ENCODE results near the gene SAMD4B. TPM values are rescaled to one million over a fixed set of nuclear protein-coding genes. Genes with fewer than 3 reads are reported as not detected.
A peak's percentile ranks its signal among the peaks of the same experiment; 100 is the strongest.

Gene SAMD4B
- total RNA-seq, 1 experiment from 2014 or later = 49.7 TPM

GRCh38 chr19:39390451-39390750 lies 48.2 kb downstream of the SAMD4B start:
- Histone ChIP-seq H3K27ac (peak overlapping the region; percentile 98), H3K36me3 (peaks cover 70% of the 10 kb centered on the region), H3K4me3 (peak overlapping the region; percentile 89), H3K4me1 (replicated peaks) (peaks cover 12% of the 10 kb centered on the region), H3K27me3 (replicated peaks) (no peaks in the 10 kb centered on the region), H3K9me3 (replicated peaks) (no peaks in the 10 kb centered on the region)
- no peak for DNase-seq (ENCODE audit: low read depth in 1 of 2, low spot score in 2 of 2)

- Histone ChIP-seq H3K27me3 (replicated peaks) (no peaks in the 10 kb centered on the region), H3K4me1 (replicated peaks) (peaks cover 12% of the 10 kb centered on the region), H3K36me3 (peaks cover 71% of the 10 kb centered on the region), H3K4me3 (peak within 1 kb of the TSS; percentile 89), H3K9me3 (replicated peaks) (no peaks in the 10 kb centered on the region), H3K27ac (peak within 1 kb of the TSS; percentile 98)
- DNase-seq (ENCODE audit: low read depth in 1 of 2, low spot score in 2 of 2) = peak; percentile 99
These were observed 48.7 kb downstream of the SAMD4B start, which contains the start of the genes MED29 and PAF1 for GRCh38 chr19:39390751-39391437. MED29 (plus strand) TSS chr19:39391378; CDS start chr19:39391423, 45 bp downstream. PAF1 (minus strand) TSS chr19:39391106; CDS start chr19:39390864, 242 bp downstream.

GRCh38 chr19:39397360-39398296 lies 55.4 kb downstream of the SAMD4B start:
- 0 out of 2 replicates have a peak overlapping the region, but pooled peaks have one; percentile 4 for H3K27ac ChIP-seq
- peak; percentile 82 to 87 for DNase-seq (ENCODE audit: low read depth in 1 of 2, low spot score in 2 of 2)
- H3K36me3 ChIP-seq = peaks cover 47% of the 10 kb centered on the region
- peaks cover 31% of the 10 kb centered on the region for H3K4me1 ChIP-seq (replicated peaks)
- no peak overlapping the region for H3K4me3 ChIP-seq
- H3K27me3 ChIP-seq (replicated peaks) = no peaks in the 10 kb centered on the region
- H3K9me3 ChIP-seq (replicated peaks) = no peaks in the 10 kb centered on the region

GRCh38 chr19:39398297-39398864 lies 56.2 kb downstream of the SAMD4B start:
- Histone ChIP-seq H3K27me3 (replicated peaks) (no peaks in the 10 kb centered on the region), H3K4me1 (replicated peaks) (peaks cover 38% of the 10 kb centered on the region), H3K27ac (no peak overlapping the region), H3K36me3 (peaks cover 44% of the 10 kb centered on the region), H3K9me3 (replicated peaks) (no peaks in the 10 kb centered on the region), H3K4me3 (no peak overlapping the region)
- DNase-seq (ENCODE audit: low read depth in 1 of 2, low spot score in 2 of 2) = no peak

- Histone ChIP-seq H3K9me3 (replicated peaks) (no peaks in the 10 kb centered on the region), H3K4me1 (replicated peaks) (peaks cover 48% of the 10 kb centered on the region), H3K27me3 (replicated peaks) (no peaks in the 10 kb centered on the region), H3K36me3 (peaks cover 35% of the 10 kb centered on the region), H3K4me3 (no peak overlapping the region), H3K27ac (no peak overlapping the region)
- DNase-seq (ENCODE audit: low read depth in 1 of 2, low spot score in 2 of 2) = no peak
These were observed 57.4 kb downstream of the SAMD4B start for GRCh38 chr19:39399668-39400050.

- Histone ChIP-seq H3K4me1 (replicated peaks) (peaks cover 48% of the 10 kb centered on the region), H3K27me3 (replicated peaks) (no peaks in the 10 kb centered on the region), H3K4me3 (no peak overlapping the region), H3K27ac (no peak overlapping the region), H3K9me3 (replicated peaks) (no peaks in the 10 kb centered on the region), H3K36me3 (peaks cover 32% of the 10 kb centered on the region)
- DNase-seq (ENCODE audit: low read depth in 1 of 2, low spot score in 2 of 2) = no peak
These were observed 57.8 kb downstream of the SAMD4B start for GRCh38 chr19:39400061-39400460.

GRCh38 chr19:39401070-39401548 lies 58.9 kb downstream of the SAMD4B start:
- Histone ChIP-seq H3K36me3 (peaks cover 22% of the 10 kb centered on the region), H3K9me3 (replicated peaks) (no peaks in the 10 kb centered on the region), H3K27me3 (replicated peaks) (no peaks in the 10 kb centered on the region), H3K27ac (no peak overlapping the region), H3K4me1 (replicated peaks) (peaks cover 48% of the 10 kb centered on the region), H3K4me3 (no peak overlapping the region)
- no peak for DNase-seq (ENCODE audit: low read depth in 1 of 2, low spot score in 2 of 2)

GRCh38 chr19:39401549-39402345 lies 59.5 kb downstream of the SAMD4B start:
- Histone ChIP-seq H3K36me3 (peaks cover 19% of the 10 kb centered on the region), H3K27ac (peak overlapping the region; percentile 96; the same call in 1 of the 2 replicates), H3K27me3 (replicated peaks) (no peaks in the 10 kb centered on the region), H3K9me3 (replicated peaks) (no peaks in the 10 kb centered on the region), H3K4me1 (replicated peaks) (peaks cover 51% of the 10 kb centered on the region), H3K4me3 (no peak overlapping the region; the same call in 1 of the 2 replicates)
- peak in 1 of 2 experiments; percentile 47 for DNase-seq (ENCODE audit: low read depth in 1 of 2, low spot score in 2 of 2)

GRCh38 chr19:39402346-39403300 lies 60.4 kb downstream of the SAMD4B start:
- Histone ChIP-seq H3K4me3 (peak overlapping the region; percentile 35), H3K36me3 (peaks cover 17% of the 10 kb centered on the region; the same call in 1 of the 2 replicates), H3K4me1 (replicated peaks) (peaks cover 49% of the 10 kb centered on the region), H3K27ac (peak overlapping the region; percentile 96), H3K27me3 (replicated peaks) (no peaks in the 10 kb centered on the region), H3K9me3 (replicated peaks) (no peaks in the 10 kb centered on the region)
- peak; percentile 84 to 93 for DNase-seq (ENCODE audit: low read depth in 1 of 2, low spot score in 2 of 2)

GRCh38 chr19:39403331-39404312 lies 61.4 kb downstream of the SAMD4B start:
- Histone ChIP-seq H3K27ac (peak overlapping the region; percentile 96), H3K4me1 (replicated peaks) (peaks cover 49% of the 10 kb centered on the region), H3K9me3 (replicated peaks) (no peaks in the 10 kb centered on the region), H3K36me3 (peaks cover 17% of the 10 kb centered on the region), H3K4me3 (peak overlapping the region; percentile 35), H3K27me3 (replicated peaks) (no peaks in the 10 kb centered on the region)
- DNase-seq (ENCODE audit: low read depth in 1 of 2, low spot score in 2 of 2) = peak; percentile 95 to 98

- Histone ChIP-seq H3K27ac (no peak overlapping the region), H3K27me3 (replicated peaks) (no peaks in the 10 kb centered on the region), H3K9me3 (replicated peaks) (no peaks in the 10 kb centered on the region), H3K36me3 (peaks cover 18% of the 10 kb centered on the region), H3K4me3 (no peak overlapping the region), H3K4me1 (replicated peaks) (peaks cover 55% of the 10 kb centered on the region)
- no peak for DNase-seq (ENCODE audit: low read depth in 1 of 2, low spot score in 2 of 2)
These were observed 63.2 kb downstream of the SAMD4B start for GRCh38 chr19:39405261-39405957.
